ENCODE measurements around the gene SERPINA6. TPM values are rescaled to one million over a fixed set of nuclear protein-coding genes. Genes with fewer than 3 reads are reported as not detected.

The SERPINA6 gene
- total RNA-seq, 2 donors from 2014 or later: 3.4 to 5.7 TPM

DNA sequence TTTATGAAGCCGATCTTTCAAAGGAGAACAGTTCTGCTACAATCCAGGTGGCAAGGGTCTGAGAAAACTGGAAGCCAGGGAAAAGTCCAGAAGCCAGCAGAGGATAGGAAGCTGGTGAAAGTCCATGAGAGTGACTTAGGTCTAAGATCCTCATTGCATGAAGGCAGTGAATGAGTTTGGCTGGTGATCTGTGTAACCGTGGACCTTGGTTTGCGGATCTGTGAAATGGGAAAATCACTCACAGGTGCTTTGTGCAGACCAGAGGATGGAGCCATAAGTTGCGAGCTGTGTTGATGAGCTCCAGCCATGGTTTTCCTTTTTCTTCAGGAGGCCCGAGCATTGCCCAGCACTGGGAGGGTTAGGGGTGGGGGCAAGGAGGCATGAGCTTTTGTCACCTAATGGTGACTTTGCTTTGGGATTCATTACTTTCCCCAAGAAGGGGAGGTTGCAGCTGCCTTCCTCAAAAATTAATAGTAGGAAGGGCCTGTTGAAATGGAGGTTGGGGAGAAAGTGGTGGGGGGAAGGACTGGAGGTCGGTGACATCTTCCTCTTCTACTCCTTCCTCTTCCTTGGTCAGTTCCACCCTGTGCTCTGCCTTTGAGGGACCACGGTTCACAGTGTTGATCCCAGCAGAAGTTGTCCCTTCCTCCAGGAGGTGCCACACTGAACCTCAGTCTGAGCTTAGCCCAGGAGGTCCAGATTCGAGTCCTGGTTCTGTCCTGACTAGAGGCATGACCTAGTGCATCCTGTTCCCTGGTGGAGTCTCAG lies 20.3 kb upstream of the SERPINA6 start:
- no peaks in the 10 kb centered on the region for H3K4me1 ChIP-seq
- H3K9me3 ChIP-seq: no peaks in the 10 kb centered on the region
- intact Hi-C loops (cut with DNase I): no loop called here
- H3K36me3 ChIP-seq: no peaks in the 10 kb centered on the region
- H3K4me3 ChIP-seq: no peak overlapping the region
- no peak overlapping the region for H3K27ac ChIP-seq
- TF ChIP-seq, protein P1, sequence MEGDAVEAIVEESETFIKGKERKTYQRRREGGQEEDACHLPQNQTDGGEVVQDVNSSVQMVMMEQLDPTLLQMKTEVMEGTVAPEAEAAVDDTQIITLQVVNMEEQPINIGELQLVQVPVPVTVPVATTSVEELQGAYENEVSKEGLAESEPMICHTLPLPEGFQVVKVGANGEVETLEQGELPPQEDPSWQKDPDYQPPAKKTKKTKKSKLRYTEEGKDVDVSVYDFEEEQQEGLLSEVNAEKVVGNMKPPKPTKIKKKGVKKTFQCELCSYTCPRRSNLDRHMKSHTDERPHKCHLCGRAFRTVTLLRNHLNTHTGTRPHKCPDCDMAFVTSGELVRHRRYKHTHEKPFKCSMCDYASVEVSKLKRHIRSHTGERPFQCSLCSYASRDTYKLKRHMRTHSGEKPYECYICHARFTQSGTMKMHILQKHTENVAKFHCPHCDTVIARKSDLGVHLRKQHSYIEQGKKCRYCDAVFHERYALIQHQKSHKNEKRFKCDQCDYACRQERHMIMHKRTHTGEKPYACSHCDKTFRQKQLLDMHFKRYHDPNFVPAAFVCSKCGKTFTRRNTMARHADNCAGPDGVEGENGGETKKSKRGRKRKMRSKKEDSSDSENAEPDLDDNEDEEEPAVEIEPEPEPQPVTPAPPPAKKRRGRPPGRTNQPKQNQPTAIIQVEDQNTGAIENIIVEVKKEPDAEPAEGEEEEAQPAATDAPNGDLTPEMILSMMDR (IDR thresholded peaks at IDR 0.05): no peak
- no peaks in the 10 kb centered on the region for H3K27me3 ChIP-seq
- H3K9ac ChIP-seq (ENCODE audit: low read depth in 2 of 2, low read length in 2 of 2): no peak overlapping the region
- no peak for DNase-seq

DNA sequence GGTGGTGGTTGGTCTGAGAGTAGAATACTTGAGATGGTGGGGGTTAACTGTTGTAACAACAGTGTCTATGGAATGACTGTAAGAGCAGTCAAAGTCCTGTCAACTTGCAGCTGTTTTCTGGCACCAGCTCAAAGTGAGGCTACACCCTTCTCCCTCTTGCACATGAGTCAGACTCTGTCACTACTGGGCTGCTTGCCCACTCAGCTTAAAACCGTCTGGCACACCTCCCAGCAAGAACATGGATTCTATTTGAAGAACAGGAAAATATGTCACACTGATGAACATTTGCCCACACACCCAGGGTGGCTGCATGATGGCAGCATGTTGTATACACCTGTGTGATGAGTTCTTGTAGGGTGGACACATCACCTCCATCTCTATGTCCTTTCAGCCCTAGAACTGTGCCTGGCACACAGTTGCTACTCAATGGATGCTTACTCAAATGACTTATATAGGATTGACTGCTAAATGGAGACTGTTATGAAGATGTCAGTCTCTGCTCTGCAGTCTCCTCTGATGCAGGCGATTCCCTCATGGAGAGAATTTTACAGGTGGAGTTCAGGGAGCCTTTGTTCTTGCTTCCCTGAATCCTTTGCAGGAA lies 19.3 kb upstream of the SERPINA6 start:
- Histone ChIP-seq H3K36me3 (no peaks in the 10 kb centered on the region), H3K27me3 (no peaks in the 10 kb centered on the region), H3K4me1 (no peaks in the 10 kb centered on the region), H3K9me3 (no peaks in the 10 kb centered on the region), H3K27ac (peak overlapping the region; percentile 72), H3K9ac (ENCODE audit: low read depth in 2 of 2, low read length in 2 of 2) (no peak overlapping the region), H3K4me3 (no peak overlapping the region)
- peak; percentile 94 for DNase-seq
- TF ChIP-seq, protein P1 (IDR thresholded peaks at IDR 0.05): no peak
- intact Hi-C loops (cut with DNase I): no loop called here

DNA sequence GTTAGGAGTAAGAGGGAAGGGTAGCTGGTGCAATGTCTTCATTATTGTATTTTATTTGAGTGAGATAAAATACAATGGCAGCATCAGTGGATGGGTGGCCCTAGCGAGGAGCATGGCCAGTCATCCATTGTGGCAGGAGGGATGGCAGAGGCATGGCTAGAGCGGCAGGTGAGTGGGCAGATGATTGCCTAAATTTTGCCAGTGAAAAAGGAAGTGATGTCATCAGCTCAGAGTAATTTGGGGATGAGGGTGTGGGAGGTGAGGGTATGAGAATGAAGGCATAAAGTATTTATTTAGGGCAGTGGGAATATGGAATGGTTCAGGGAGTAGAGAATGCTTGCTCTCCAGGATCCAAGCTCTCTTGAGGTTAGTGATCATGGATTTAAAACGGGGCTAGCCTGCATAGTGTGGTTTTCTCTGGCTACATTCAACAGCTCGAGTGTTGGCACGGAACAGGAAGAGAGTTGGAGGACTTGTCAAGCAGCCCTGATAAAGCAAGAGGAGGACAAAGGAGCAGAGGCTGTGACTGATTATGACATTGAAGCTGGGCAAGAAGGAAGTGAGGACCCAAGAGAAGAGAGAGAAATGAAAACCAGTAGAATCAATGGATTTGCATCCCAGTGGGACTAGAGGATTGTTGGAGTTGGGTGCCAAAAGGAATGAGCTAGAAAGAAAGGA lies 18.7 kb upstream of the SERPINA6 start:
- H3K4me3 ChIP-seq: no peak overlapping the region
- no peaks in the 10 kb centered on the region for H3K4me1 ChIP-seq
- no peak for DNase-seq
- H3K9me3 ChIP-seq: no peaks in the 10 kb centered on the region
- H3K27me3 ChIP-seq: no peaks in the 10 kb centered on the region
- H3K27ac ChIP-seq: peak overlapping the region; percentile 72
- intact Hi-C loops (cut with DNase I): no loop called here
- no peaks in the 10 kb centered on the region for H3K36me3 ChIP-seq
- H3K9ac ChIP-seq (ENCODE audit: low read depth in 2 of 2, low read length in 2 of 2): peak overlapping the region in 1 of 2 donors; percentile 31
- TF ChIP-seq, protein P1 (IDR thresholded peaks at IDR 0.05): no peak

DNA sequence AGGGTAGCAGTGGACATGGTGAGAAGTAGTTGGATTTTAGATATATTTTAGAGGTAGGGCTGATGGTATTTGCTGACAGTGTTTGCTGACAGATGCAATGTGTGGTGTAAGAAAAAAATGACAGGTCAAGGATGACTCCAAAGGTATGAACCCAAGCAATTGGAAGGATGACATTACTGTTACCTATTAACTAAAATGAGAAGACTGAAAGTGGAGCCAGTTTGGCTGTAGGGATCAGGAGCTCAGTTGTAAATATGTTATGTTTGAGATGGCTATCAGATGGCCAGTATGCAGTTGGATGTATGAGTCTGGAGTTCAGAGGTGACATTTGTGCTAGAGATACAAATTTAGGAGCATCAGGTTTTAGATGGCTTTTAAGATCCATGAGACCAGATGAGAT lies 17.4 kb upstream of the SERPINA6 start:
- TF ChIP-seq, protein P1 (IDR thresholded peaks at IDR 0.05): no peak
- Histone ChIP-seq H3K9ac (ENCODE audit: low read depth in 2 of 2, low read length in 2 of 2) (no peak overlapping the region), H3K4me1 (no peaks in the 10 kb centered on the region), H3K9me3 (no peaks in the 10 kb centered on the region), H3K27ac (no peak overlapping the region), H3K4me3 (no peak overlapping the region), H3K27me3 (no peaks in the 10 kb centered on the region), H3K36me3 (no peaks in the 10 kb centered on the region)
- DNase-seq: no peak
- intact Hi-C loops (cut with DNase I): no loop called here

DNA sequence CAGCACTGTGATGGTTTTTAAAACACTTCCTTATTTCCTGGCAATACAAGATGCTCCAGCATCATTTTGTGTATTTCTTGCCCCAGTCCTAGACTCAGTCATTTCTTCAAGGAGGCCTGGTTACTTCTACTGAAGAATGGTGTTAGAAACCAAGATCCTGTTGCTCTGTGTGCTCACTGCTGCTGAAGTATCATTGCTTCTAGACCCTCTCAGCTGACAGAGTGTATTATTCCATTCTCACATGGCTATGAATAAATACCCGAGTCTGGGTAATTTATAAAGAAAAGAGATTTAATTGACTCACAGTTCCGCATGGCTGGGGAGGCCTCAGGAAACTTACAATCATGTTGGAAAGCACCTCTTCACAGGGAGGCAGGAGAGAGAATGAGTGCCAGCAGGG lies 14.9 kb upstream of the SERPINA6 start:
- Histone ChIP-seq H3K4me1 (no peaks in the 10 kb centered on the region), H3K36me3 (no peaks in the 10 kb centered on the region), H3K27ac (no peak overlapping the region), H3K9ac (ENCODE audit: low read depth in 2 of 2, low read length in 2 of 2) (no peak overlapping the region), H3K27me3 (no peaks in the 10 kb centered on the region), H3K9me3 (no peaks in the 10 kb centered on the region), H3K4me3 (no peak overlapping the region)
- no peak for DNase-seq
- intact Hi-C loops (cut with DNase I): no loop called here
- TF ChIP-seq, protein P1 (IDR thresholded peaks at IDR 0.05): no peak
